Gastrocnemius medialis (tissue), 4 donors: ENCODE data around the gene EPS8.

Experiments used
- CTCF ChIP-seq, 5 experiments: fragments of 450-650 bp in 3 of 5; fragments of 200-600 bp in 2 of 5; sonication (generic) in 2 of 5; IDR thresholded peaks in 4 of 5; conservative IDR thresholded peaks in 1 of 5; 1 replicate in 4 of 5; 2 replicates in 1 of 5; pipeline ENCODE4 v1.5.1; 2016 to 2019; ENCODE audit warnings: antibody characterized with exemption in 5 of 5, mild to moderate bottlenecking in 3 of 5, moderate library complexity in 3 of 5
- POLR2A ChIP-seq, 2 donors: fragments of 450-650 bp; IDR thresholded peaks; one replicate each; pipeline ENCODE4 v1.6.1; 2017; ENCODE audit warnings: antibody characterized with exemption in 2 of 2, mild to moderate bottlenecking in 2 of 2, moderate library complexity in 2 of 2

DNA sequence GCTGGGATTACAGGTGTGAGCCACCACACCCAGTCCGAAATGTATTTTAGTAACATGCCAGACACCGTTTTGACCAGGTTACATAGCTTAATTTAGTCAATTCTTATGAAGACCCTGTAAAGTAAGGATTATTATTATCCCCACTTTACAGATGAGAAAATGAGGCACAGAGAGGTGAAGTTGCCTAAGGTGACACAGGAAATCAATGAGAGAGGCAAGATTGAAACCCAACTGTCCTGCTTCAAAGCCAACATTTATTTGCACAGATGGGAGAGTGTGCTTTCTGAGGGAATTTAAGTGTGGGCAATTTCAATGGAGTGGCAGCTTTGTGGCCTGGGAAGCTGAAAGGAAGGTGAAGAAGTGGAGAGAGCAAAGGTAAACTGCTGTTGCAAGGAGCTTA, 19.1 kb upstream of the EPS8 start:
- TF ChIP-seq POLR2A (IDR thresholded peaks at IDR 0.05) (no peak), CTCF (IDR thresholded peaks at IDR 0.05 in 4 of 5, conservative IDR thresholded peaks at IDR 0.05 in 1 of 5) (no peak)
